Left colon (tissue), 2 donors: ENCODE data around the gene CCT7. TPM values are rescaled to one million over a fixed set of nuclear protein-coding genes. Genes with fewer than 3 reads are reported as not detected.

ENCODE experiments used
- total RNA-seq, 2 donors: library from RNA; stranded (reverse); fragmentation: NEBNext Ultra II Directional; extraction: Animal tissue kit (Norgen Biotek cat#: 25700); gene quantifications; one replicate each; pipeline ENCODE4 v1.2.1, GENCODE V29; 2021
- donor health status: DM: no; HTN: no; CAD: no.
- donor health status: DM: yes; HTN: yes; CAD: no.

Gene CCT7
- total RNA-seq, 2 donors from 2014 or later, result 120 to 140 TPM

Other genes starting within 250 kb of the CCT7 start
- gene SFXN5, start 162.6 kb upstream of the CCT7 start, total RNA-seq, result 10 to 100 TPM; 19.9 to 20.5 TPM
- gene RAB11FIP5, start 121.4 kb upstream of the CCT7 start, total RNA-seq, result 10 to 100 TPM; 19.3 to 19.7 TPM
- gene NOTO, start 31.7 kb upstream of the CCT7 start, total RNA-seq, result under 1 TPM in 1 of 2 donors, not detected in 1; 0.08 TPM
- gene SMYD5, start 20.1 kb upstream of the CCT7 start, total RNA-seq, result 10 to 100 TPM in 1 of 2 donors, 1 to 10 TPM in 1; 9.2 to 14.4 TPM
- gene PRADC1, start 1.1 kb upstream of the CCT7 start, total RNA-seq, result 10 to 100 TPM; 40.2 to 51.9 TPM
- 1 to 10 TPM; 2.1 to 2.5 TPM for gene FBXO41, start 50.2 kb downstream of the CCT7 start, total RNA-seq
- not detected for gene EGR4, start 59.2 kb downstream of the CCT7 start, total RNA-seq
- gene ALMS1, start 151.5 kb downstream of the CCT7 start, total RNA-seq, result 10 to 100 TPM; 11.2 to 14.8 TPM